HEK293T (cell line): ENCODE data around the gene ENTPD8.

Experiments used
- BHLHE40 ChIP-seq: fragments of 450-650 bp; IDR thresholded peaks from 2 replicates; pipeline ENCODE4 v1.6.1; 2016; ENCODE audit warnings: mild to moderate bottlenecking, moderate library complexity, borderline replicate concordance
- TARDBP ChIP-seq: fragments of 450-650 bp; IDR thresholded peaks from 2 replicates; pipeline ENCODE4 v1.6.1; 2016
- ZNF384 ChIP-seq: fragments of 450-650 bp; IDR thresholded peaks from 2 replicates; pipeline ENCODE4 v1.6.1; 2016

GRCh38 chr9:137387114-137387890 is 53.9 kb downstream of the ENTPD8 start:
- no peak for TF ChIP-seq ZNF384
- no peak for TF ChIP-seq BHLHE40
- no peak for TF ChIP-seq TARDBP
